Measurements from ENCODE around the gene EHD1. TPM values are rescaled to one million over a fixed set of nuclear protein-coding genes. Genes with fewer than 3 reads are reported as not detected.

EHD1 gene
- polyA plus RNA-seq, 2 of the 4 experiments (the other 2 are of a cell fraction) = 25.9 to 37.8 TPM

DNA sequence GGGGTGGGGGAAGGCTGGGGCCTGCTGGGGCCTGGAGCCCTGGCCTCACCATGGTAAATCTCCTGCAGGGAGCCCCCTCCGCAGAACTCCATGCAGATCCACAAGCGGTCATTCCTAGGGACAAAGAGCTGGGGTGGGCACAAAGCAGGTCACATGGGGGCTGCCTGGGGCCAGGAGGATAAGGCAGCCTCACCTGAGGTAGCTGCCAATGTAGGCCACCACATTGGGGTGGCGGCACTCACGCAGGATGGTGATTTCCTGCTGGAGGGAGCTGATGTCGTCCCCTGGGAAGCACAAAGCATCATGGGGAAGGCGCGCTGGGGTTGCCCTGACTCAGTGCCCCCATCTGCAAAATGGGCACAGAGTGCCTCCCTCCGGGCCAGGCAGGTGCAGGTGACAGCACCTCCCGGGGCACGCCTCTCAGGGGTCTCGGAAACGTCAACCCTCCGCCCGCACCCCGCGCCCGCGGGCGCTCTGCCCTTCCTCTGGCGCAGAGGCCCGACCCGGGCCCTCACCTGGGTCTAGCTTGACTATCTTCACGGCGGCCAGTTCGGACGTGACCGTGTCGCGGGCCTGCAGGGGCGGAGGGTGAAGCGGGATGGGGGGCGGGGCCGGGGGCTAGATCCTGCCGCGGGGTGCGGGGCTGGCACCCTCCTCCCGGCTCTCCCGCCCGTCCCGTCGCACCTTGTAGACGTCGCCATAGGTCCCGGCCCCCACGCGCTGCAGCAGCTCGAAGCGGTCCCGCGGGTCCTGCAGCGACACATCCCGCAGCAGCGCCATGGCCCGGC lies 75.9 kb downstream of the EHD1 start:
- POLR2A ChIA-PET = interaction anchor here (0.7 to 2.7 kb wide), 2 partner anchors 24 to 277 kb away, joined by 9 to 11 read pairs; partner anchors contain the start of gene SF1
- peak overlapping the region; percentile 61 for H3K4me3 ChIP-seq
- DNase-seq (ENCODE audit: low read depth in 1 of 2, low spot score in 1 of 2) (no peak), ATAC-seq (peak; percentile 4 to 39; a peak in 5 of 6 replicates), FAIRE-seq (no peak)
- H3K27ac ChIP-seq = peak overlapping the region; percentile 77 to 89
- CTCF ChIA-PET = interaction anchor here (0.7 to 7.8 kb wide), 9 partner anchors 9 to 238 kb away, joined by 3 to 79 read pairs (median 3); partner anchors contain the start of genes CDC42BPG and SAC3D1
- TF ChIP-seq KDM1A (IDR thresholded peaks at IDR 0.05; ENCODE audit: low read depth) (peak; percentile 86; the same call in 1 of the 2 replicates), HEYL (CRISPR knock-in tag; IDR thresholded peaks at IDR 0.05) (no peak), POLR2A (IDR thresholded peaks at IDR 0.05; ENCODE audit: low read length) (peak; percentile 24; the same call in 1 of the 2 replicates)
- TF ChIP-seq, protein P1, sequence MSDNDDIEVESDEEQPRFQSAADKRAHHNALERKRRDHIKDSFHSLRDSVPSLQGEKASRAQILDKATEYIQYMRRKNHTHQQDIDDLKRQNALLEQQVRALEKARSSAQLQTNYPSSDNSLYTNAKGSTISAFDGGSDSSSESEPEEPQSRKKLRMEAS (IDR thresholded peaks at IDR 0.05) = 0 out of 2 replicates have a peak, but pooled peaks have one; percentile 5
- H3K4me2 ChIP-seq = peak overlapping the region; percentile 73
- 81% methylated on average over 7 of the region's 54 CpGs for WGBS (ENCODE audit: missing lambda C conversion rate)
- no peaks in the 10 kb centered on the region for H3K9me3 ChIP-seq
- H3K4me1 ChIP-seq = peaks cover 23% of the 10 kb centered on the region

Small RNA genes within 50 kb of the gene (small RNA-seq; reads per million reads assigned to genes)
- gene MIR6749 (0 reads per million in 6 experiments), gene MIR6750 (0 reads per million in 6 experiments)

Other genes starting within 250 kb of the EHD1 start
- not detected in 2 replicates for gene NRXN2, start 155.4 kb downstream of the EHD1 start, polyA plus RNA-seq (2011; rRNA removed)
- gene NRXN2, start 155.4 kb downstream of the EHD1 start, polyA plus RNA-seq (2017; fragmentation: RNase III; extraction: RNeasy Plus Mini Kit Qiagen cat#74134 plus additional on column Dnase treatment) = 0.04 to 0.17 TPM (median 0.07 TPM) in 3 replicates
- gene RASGRP2, start 134.5 kb downstream of the EHD1 start, polyA plus RNA-seq (2011; rRNA removed) = 0.88 and 0.95 TPM in 2 replicates
- gene RASGRP2, start 134.5 kb downstream of the EHD1 start, polyA plus RNA-seq (2017; fragmentation: RNase III; extraction: RNeasy Plus Mini Kit Qiagen cat#74134 plus additional on column Dnase treatment) = 0.89 to 1.1 TPM (median 0.94 TPM) in 3 replicates
- gene PYGM, start 118.6 kb downstream of the EHD1 start, polyA plus RNA-seq (2011; rRNA removed) = 0.22 and 0.40 TPM in 2 replicates
- 0.23 to 0.51 TPM (median 0.39 TPM) in 3 replicates for gene PYGM, start 118.6 kb downstream of the EHD1 start, polyA plus RNA-seq (2017; fragmentation: RNase III; extraction: RNeasy Plus Mini Kit Qiagen cat#74134 plus additional on column Dnase treatment)
- 88.8 and 104 TPM in 2 replicates for gene SF1, start 100.1 kb downstream of the EHD1 start, polyA plus RNA-seq (2011; rRNA removed)
- 268 to 341 TPM (median 310 TPM) in 3 replicates for gene SF1, start 100.1 kb downstream of the EHD1 start, polyA plus RNA-seq (2017; fragmentation: RNase III; extraction: RNeasy Plus Mini Kit Qiagen cat#74134 plus additional on column Dnase treatment)
- gene MAP4K2, start 75.4 kb downstream of the EHD1 start, polyA plus RNA-seq (2011; rRNA removed) = 9.4 and 10.2 TPM in 2 replicates
- 8.4 to 10.6 TPM (median 9.9 TPM) in 3 replicates for gene MAP4K2, start 75.4 kb downstream of the EHD1 start, polyA plus RNA-seq (2017; fragmentation: RNase III; extraction: RNeasy Plus Mini Kit Qiagen cat#74134 plus additional on column Dnase treatment)
- gene MEN1, start 68.1 kb downstream of the EHD1 start, polyA plus RNA-seq (2011; rRNA removed) = 17.0 and 18.5 TPM in 2 replicates
- 30.2 to 35.5 TPM (median 34.7 TPM) in 3 replicates for gene MEN1, start 68.1 kb downstream of the EHD1 start, polyA plus RNA-seq (2017; fragmentation: RNase III; extraction: RNeasy Plus Mini Kit Qiagen cat#74134 plus additional on column Dnase treatment)
- gene CDC42BPG, start 34.0 kb downstream of the EHD1 start, polyA plus RNA-seq (2011; rRNA removed) = 0.35 and 0.50 TPM in 2 replicates
- 1.0 to 1.1 TPM (median 1.0 TPM) in 3 replicates for gene CDC42BPG, start 34.0 kb downstream of the EHD1 start, polyA plus RNA-seq (2017; fragmentation: RNase III; extraction: RNeasy Plus Mini Kit Qiagen cat#74134 plus additional on column Dnase treatment)
- 3.1 and 4.0 TPM in 2 replicates for gene ATG2A, start 38.6 kb upstream of the EHD1 start, polyA plus RNA-seq (2011; rRNA removed)
- 10.7 to 13.4 TPM (median 12.8 TPM) in 3 replicates for gene ATG2A, start 38.6 kb upstream of the EHD1 start, polyA plus RNA-seq (2017; fragmentation: RNase III; extraction: RNeasy Plus Mini Kit Qiagen cat#74134 plus additional on column Dnase treatment)
- 6.9 and 11.1 TPM in 2 replicates for gene PPP2R5B, start 46.1 kb upstream of the EHD1 start, polyA plus RNA-seq (2011; rRNA removed)
- gene PPP2R5B, start 46.1 kb upstream of the EHD1 start, polyA plus RNA-seq (2017; fragmentation: RNase III; extraction: RNeasy Plus Mini Kit Qiagen cat#74134 plus additional on column Dnase treatment) = 3.9 to 6.1 TPM (median 5.7 TPM) in 3 replicates
- not detected in 2 replicates for gene GPHA2, start 57.3 kb upstream of the EHD1 start, polyA plus RNA-seq (2011; rRNA removed)
- gene GPHA2, start 57.3 kb upstream of the EHD1 start, polyA plus RNA-seq (2017; fragmentation: RNase III; extraction: RNeasy Plus Mini Kit Qiagen cat#74134 plus additional on column Dnase treatment) = not detected in 3 replicates
- gene MAJIN, start 93.5 kb upstream of the EHD1 start, polyA plus RNA-seq (2011; rRNA removed) = 0.12 and 0.24 TPM in 2 replicates
- not detected in 3 replicates for gene MAJIN, start 93.5 kb upstream of the EHD1 start, polyA plus RNA-seq (2017; fragmentation: RNase III; extraction: RNeasy Plus Mini Kit Qiagen cat#74134 plus additional on column Dnase treatment)
- 0.67 and 0.79 TPM in 2 replicates for gene BATF2, start 118.3 kb upstream of the EHD1 start, polyA plus RNA-seq (2011; rRNA removed)
- gene BATF2, start 118.3 kb upstream of the EHD1 start, polyA plus RNA-seq (2017; fragmentation: RNase III; extraction: RNeasy Plus Mini Kit Qiagen cat#74134 plus additional on column Dnase treatment) = 0.21 to 0.35 TPM (median 0.29 TPM) in 3 replicates
- 117 and 129 TPM in 2 replicates for gene ARL2, start 135.5 kb upstream of the EHD1 start, polyA plus RNA-seq (2011; rRNA removed)
- gene ARL2, start 135.5 kb upstream of the EHD1 start, polyA plus RNA-seq (2017; fragmentation: RNase III; extraction: RNeasy Plus Mini Kit Qiagen cat#74134 plus additional on column Dnase treatment) = 136 to 166 TPM (median 160 TPM) in 3 replicates
- gene SNX15, start 148.8 kb upstream of the EHD1 start, polyA plus RNA-seq (2011; rRNA removed) = 13.4 and 15.8 TPM in 2 replicates
- gene SNX15, start 148.8 kb upstream of the EHD1 start, polyA plus RNA-seq (2017; fragmentation: RNase III; extraction: RNeasy Plus Mini Kit Qiagen cat#74134 plus additional on column Dnase treatment) = 17.0 to 18.4 TPM (median 17.7 TPM) in 3 replicates
- gene SAC3D1, start 162.6 kb upstream of the EHD1 start, polyA plus RNA-seq (2011; rRNA removed) = 9.4 and 12.9 TPM in 2 replicates
- gene SAC3D1, start 162.6 kb upstream of the EHD1 start, polyA plus RNA-seq (2017; fragmentation: RNase III; extraction: RNeasy Plus Mini Kit Qiagen cat#74134 plus additional on column Dnase treatment) = 29.0 to 31.0 TPM (median 30.4 TPM) in 3 replicates
- not detected in 2 replicates for gene NAALADL1, start 179.9 kb upstream of the EHD1 start, polyA plus RNA-seq (2011; rRNA removed)
- gene NAALADL1, start 179.9 kb upstream of the EHD1 start, polyA plus RNA-seq (2017; fragmentation: RNase III; extraction: RNeasy Plus Mini Kit Qiagen cat#74134 plus additional on column Dnase treatment) = not detected in 3 replicates
- gene CDCA5, start 205.4 kb upstream of the EHD1 start, polyA plus RNA-seq (2011; rRNA removed) = 28.0 and 30.9 TPM in 2 replicates
- 43.1 to 46.0 TPM (median 44.1 TPM) in 3 replicates for gene CDCA5, start 205.4 kb upstream of the EHD1 start, polyA plus RNA-seq (2017; fragmentation: RNase III; extraction: RNeasy Plus Mini Kit Qiagen cat#74134 plus additional on column Dnase treatment)
- 27.7 and 30.1 TPM in 2 replicates for gene ZFPL1, start 205.6 kb upstream of the EHD1 start, polyA plus RNA-seq (2011; rRNA removed)
- 29.2 to 33.5 TPM (median 31.7 TPM) in 3 replicates for gene ZFPL1, start 205.6 kb upstream of the EHD1 start, polyA plus RNA-seq (2017; fragmentation: RNase III; extraction: RNeasy Plus Mini Kit Qiagen cat#74134 plus additional on column Dnase treatment)
- gene VPS51, start 217.6 kb upstream of the EHD1 start, polyA plus RNA-seq (2011; rRNA removed) = 37.2 and 44.7 TPM in 2 replicates
- 46.7 to 51.7 TPM (median 51.0 TPM) in 3 replicates for gene VPS51, start 217.6 kb upstream of the EHD1 start, polyA plus RNA-seq (2017; fragmentation: RNase III; extraction: RNeasy Plus Mini Kit Qiagen cat#74134 plus additional on column Dnase treatment)
- gene TM7SF2, start 233.3 kb upstream of the EHD1 start, polyA plus RNA-seq (2011; rRNA removed) = 8.2 and 9.6 TPM in 2 replicates
- 6.9 to 9.7 TPM (median 8.2 TPM) in 3 replicates for gene TM7SF2, start 233.3 kb upstream of the EHD1 start, polyA plus RNA-seq (2017; fragmentation: RNase III; extraction: RNeasy Plus Mini Kit Qiagen cat#74134 plus additional on column Dnase treatment)
- gene ZNHIT2, start 239.1 kb upstream of the EHD1 start, polyA plus RNA-seq (2011; rRNA removed) = 5.5 and 6.0 TPM in 2 replicates
- gene ZNHIT2, start 239.1 kb upstream of the EHD1 start, polyA plus RNA-seq (2017; fragmentation: RNase III; extraction: RNeasy Plus Mini Kit Qiagen cat#74134 plus additional on column Dnase treatment) = 12.4 to 14.0 TPM (median 13.5 TPM) in 3 replicates
- gene FAU, start 243.5 kb upstream of the EHD1 start, polyA plus RNA-seq (2011; rRNA removed) = 401 and 591 TPM in 2 replicates
- gene FAU, start 243.5 kb upstream of the EHD1 start, polyA plus RNA-seq (2017; fragmentation: RNase III; extraction: RNeasy Plus Mini Kit Qiagen cat#74134 plus additional on column Dnase treatment) = 866 to 893 TPM (median 878 TPM) in 3 replicates
- gene MRPL49, start 243.7 kb upstream of the EHD1 start, polyA plus RNA-seq (2011; rRNA removed) = 55.5 and 61.8 TPM in 2 replicates
- gene MRPL49, start 243.7 kb upstream of the EHD1 start, polyA plus RNA-seq (2017; fragmentation: RNase III; extraction: RNeasy Plus Mini Kit Qiagen cat#74134 plus additional on column Dnase treatment) = 62.7 to 65.5 TPM (median 64.5 TPM) in 3 replicates

Measured in A549 (cell line).